ENCODE measurements around the gene RCVRN. TPM values are rescaled to one million over a fixed set of nuclear protein-coding genes. Genes with fewer than 3 reads are reported as not detected.

The RCVRN gene
- not detected in 2 replicates for total RNA-seq (2014; rRNA removed; shearing (Covaris generic))

DNA sequence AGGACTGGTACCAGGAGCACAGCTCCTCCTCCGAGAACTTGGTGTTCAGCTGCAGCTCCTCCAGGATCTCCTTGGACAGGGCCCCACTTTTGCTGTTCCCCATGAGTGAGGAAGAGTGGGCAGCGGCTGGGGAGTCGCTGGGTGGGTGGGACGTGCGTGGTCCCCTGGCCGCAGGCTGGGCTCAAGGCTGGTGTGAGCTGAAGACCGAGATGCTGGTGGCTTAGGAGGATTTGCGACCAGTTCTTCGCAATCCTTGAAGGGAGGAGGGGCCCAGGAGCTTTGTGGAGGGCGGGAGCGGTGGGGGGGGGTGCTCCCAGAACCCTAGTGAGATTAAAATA lies at the start of gene RCVRN:
Gene RCVRN, minus strand, starts transcription at position 194 of the 338 bp plus-strand sequence. Its CDS starts 91 bp downstream, at position 103.
- DNase-seq (ENCODE audit: low spot score), result no peak

DNA sequence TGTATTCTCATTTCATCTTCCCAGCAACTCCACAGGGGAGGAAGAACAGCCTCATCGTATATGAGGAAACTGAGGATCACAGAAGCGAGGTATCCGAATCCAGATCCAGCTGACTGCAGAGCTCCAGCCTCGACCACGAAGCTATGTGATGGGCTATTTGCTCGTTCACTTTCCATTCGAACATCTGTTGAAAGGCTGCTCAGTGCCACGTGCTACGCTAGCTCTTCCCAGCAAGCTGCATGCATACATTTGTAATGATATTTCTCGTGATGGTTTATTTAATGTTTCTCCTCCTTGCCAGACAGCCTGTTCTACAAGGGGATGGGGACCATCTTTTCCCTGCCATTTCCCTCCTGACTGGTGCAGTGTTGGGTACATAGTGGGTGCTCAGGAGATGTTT lies 48.4 kb upstream of the RCVRN start:
- no peak for DNase-seq (ENCODE audit: low spot score)

DNA sequence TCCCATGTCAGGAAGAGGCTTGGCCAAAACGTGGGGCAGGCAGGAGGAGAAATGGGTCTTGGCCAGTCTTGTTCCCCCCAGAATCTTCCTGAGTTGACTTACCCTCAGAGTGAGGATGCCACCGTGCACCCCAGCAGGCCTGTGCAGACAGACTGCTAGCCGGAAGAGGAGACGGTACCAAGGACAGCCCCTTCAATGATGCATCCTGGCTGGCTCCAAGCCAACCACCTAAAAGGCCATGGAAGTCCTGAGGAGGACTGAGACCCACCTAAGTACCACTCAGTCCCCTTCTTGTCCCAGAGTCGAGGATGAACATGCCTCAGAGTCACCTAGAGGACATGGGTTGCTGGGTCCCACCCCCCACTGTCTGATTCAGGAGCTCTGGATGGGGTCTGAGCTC lies 46.7 kb upstream of the RCVRN start:
- DNase-seq (ENCODE audit: low spot score), result no peak

DNA sequence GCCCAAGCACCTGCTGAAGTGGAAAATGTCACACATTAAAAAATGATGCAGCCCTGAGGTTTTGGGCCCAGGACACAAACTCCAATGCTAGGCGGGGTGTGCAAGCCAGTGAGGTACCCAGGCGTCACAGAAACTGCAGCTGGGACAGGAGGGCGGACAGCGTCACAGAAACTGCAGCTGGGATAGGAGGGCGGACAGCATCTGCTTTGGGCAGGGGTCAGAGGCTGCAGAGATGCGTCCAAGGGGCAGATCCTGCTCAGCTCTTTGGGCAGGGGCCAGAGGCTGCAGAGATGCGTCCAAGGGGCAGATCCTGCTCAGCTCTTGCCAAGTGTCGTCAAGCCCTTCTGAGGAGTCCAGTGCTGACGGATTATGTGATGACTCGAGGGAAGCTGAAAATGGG lies 43.9 kb upstream of the RCVRN start:
- no peak for DNase-seq (ENCODE audit: low spot score)

DNA sequence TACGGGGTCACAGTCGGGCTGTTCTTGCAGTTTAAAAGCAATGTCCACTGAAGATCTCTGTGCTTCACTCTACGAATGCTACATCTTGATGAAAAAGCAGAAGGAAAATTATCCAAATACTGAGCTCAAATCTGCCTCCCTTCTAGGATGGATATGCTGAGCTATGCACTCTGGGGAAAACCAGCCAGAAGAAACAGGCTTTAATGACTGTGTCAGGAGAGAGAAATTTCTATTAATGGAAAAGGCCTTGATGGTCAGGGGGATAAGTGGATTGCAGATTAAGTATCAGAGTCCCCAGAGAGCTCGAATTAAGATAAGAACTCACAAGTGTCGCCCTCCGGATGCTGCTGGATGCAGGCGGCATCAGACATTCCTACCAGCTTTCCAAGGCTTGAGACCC lies 39.6 kb upstream of the RCVRN start:
- no peak for DNase-seq (ENCODE audit: low spot score)

DNA sequence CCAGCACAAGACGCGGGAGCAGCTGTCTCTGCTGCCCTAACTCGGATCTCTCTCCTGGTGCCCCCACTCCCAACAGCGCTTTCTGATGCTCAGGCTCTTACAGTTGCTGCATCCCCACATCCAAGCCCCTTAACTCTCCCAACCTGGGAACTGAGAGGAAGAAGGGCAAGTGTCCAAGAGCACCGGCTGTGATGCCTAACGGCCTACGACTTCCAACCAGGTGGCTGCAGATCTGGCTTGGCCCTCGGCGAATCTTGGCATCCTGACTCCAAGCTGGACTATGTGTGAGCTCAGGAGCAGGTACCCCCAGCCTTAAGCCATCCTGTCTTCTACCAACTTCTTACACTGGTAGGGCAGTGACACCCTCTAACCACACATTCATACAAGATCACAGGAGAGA lies 38.3 kb upstream of the RCVRN start:
- no peak for DNase-seq (ENCODE audit: low spot score)

GRCh38 chr17:9942885-9943284 lies 37.8 kb upstream of the RCVRN start:
- no peak for DNase-seq (ENCODE audit: low spot score)

DNA sequence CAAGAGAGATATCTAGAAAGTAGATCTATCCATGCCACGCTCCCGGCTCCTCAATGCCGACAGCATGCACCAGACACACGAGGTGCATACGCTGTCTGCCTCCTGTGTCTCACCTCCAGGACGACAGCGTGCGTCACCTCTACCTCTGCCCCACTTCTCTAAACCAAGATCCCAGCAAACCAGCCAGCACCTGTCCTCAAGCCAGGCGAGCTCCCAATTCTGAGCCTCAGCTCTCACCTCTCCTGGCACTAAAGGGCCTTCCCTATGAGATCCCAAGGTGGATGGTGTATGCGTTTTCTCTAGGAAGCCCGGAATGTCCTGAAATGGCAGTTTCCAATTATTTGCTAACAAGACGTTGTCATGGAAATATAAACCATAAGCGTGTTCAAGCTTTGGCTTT lies 36.2 kb upstream of the RCVRN start:
- DNase-seq (ENCODE audit: low spot score), result no peak

- no peak for DNase-seq (ENCODE audit: low spot score)
Measured at GRCh38 chr17:9940841-9941240, 35.8 kb upstream of the RCVRN start.

GRCh38 chr17:9938764-9939163 lies 33.7 kb upstream of the RCVRN start:
- no peak for DNase-seq (ENCODE audit: low spot score)

DNA sequence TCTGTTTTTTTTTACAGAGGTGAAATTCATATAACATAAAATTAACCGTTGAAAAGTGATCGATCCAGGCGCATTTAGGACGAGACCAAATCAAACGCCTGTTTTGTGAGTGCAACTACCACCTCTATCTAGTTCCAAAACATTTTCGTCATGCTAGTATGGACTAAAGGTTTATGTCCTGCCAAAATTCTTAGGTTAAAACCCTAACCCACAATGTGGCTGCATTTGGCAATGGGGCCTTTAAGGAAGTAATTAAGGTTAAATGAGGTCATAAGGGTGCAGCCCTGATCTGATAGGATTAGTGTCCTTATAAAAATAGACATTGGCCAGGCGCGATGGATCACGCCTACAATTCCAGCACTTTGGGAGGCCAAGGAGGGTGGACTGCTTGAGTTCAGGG lies 32.8 kb upstream of the RCVRN start:
- DNase-seq (ENCODE audit: low spot score), result no peak

DNA sequence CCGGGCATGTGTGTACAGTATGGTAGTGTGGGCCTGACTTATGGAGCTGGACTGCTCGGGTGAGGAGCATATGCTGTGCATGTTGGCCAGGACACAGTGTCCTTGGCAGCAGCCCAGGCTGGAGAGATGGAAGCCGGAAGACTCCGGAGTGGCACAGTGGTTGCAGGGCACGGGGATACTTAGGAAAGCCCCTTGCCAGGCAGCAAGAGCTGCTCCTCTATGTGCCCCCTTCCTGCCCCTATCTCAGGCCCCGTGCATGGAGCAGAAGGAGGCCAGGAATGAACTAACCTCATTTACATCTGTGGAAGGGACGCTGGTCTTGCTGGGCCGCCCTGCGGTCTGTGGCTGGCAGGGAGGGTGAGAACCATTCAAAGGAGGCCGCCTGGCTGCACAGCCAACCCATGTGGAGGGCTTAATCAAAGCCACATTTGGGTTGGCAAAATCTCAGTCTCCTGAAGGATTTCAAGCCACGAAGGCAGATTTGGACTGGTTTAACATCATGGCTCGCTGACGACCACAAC lies 32.2 kb upstream of the RCVRN start:
- DNase-seq (ENCODE audit: low spot score), result no peak

DNA sequence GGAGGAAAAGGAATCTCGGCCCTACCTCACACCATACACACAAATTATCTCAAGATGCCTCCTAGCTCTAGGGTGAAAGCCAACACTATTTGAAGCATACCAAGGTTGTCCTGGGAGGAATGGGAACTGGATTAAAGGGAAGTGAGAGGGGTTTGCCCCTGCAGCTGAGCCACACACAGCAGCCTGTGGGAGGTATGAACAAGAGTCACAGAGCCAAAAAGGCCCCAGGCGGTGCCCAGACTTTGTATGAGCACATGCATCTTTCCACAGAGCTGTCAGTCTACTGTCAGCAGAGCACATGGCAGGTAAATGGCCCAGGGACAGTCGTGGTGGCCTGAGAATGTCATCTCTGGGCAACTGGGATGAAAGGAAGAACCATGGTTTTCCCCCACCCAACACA lies 31.0 kb upstream of the RCVRN start:
- DNase-seq (ENCODE audit: low spot score), result no peak

GRCh38 chr17:9935408-9935807 lies 30.3 kb upstream of the RCVRN start:
- DNase-seq (ENCODE audit: low spot score), result no peak

- DNase-seq (ENCODE audit: low spot score), result no peak
Measured at GRCh38 chr17:9934331-9934730, 29.3 kb upstream of the RCVRN start.

DNA sequence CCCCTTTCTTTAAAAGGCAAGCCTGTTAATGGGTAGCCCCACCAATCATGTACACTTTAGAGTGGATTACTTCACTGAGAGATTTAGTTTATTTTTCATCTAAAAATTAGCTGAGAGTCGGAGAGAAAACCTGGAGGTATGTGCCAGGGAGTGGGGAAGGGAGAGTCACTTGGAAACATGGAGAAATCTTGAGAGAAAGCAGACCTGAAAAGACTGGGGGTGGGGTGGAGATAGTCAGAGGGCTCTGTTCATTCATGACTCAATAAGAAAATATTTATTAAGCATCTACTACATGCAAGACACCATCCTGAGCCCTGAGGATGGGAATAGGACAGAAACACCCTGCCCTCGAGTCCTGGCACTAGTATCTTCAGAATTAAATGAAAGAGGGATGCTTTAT lies 27.4 kb upstream of the RCVRN start:
- no peak for DNase-seq (ENCODE audit: low spot score)

DNA sequence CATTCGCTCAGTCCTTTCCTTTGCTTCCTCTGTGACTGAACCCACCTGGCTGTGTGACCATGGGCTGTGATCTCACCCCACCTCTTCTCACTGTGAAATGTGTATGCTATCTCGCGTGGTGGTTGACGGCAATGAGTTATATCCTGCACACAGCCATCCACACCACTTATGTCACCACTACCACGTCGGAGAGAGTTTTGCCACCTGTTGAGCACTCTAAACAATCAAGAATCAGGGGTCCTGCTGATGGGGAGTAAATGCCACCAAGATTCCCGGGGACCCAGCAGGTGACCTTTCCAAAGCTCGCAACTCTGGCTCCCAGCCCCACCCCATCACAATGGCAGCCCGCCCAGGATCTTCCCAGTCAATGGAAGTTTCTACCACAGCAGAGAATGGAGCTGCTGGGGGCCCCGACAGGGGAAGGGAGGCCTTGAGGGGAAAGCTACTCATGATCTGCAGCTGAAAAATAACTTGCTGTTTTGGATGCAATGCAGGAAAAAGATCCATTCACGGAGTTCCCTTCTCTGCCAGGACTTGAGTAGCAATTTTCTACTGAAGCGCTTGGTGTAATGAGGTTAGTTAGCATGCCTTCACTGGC lies 26.2 kb upstream of the RCVRN start:
- no peak for DNase-seq (ENCODE audit: low spot score)

- DNase-seq (ENCODE audit: low spot score), result no peak
Measured at GRCh38 chr17:9929871-9930270, 24.8 kb upstream of the RCVRN start.

GRCh38 chr17:9928601-9929333 lies 23.7 kb upstream of the RCVRN start:
- peak; percentile 81 for DNase-seq (ENCODE audit: low spot score)

GRCh38 chr17:9926150-9926804 lies 21.2 kb upstream of the RCVRN start:
- DNase-seq (ENCODE audit: low spot score), result no peak

- DNase-seq (ENCODE audit: low spot score), result no peak
Measured at GRCh38 chr17:9925457-9925856, 20.4 kb upstream of the RCVRN start.

DNA sequence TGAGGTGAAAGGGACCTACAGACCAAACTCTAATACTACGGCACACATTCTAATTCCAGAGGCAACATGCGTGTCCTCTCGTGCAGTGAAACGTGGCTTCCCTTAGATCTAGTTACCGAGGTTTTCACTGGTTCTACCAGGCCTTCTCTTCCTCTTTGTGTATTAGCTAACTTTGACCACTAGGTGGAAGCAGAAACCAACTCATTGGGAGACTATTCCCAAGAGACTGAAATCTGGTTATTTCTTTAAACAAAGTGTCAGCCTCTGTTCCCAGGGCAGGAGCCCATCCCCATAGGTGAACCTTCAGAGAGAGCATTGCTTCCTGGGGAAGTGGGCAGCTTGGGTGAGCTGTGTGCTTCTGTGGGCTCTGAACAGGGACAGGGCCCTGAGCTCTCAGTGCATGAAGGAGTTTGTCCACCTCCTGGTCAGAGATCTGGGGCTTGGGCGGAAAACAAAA lies 19.7 kb upstream of the RCVRN start:
- DNase-seq (ENCODE audit: low spot score), result peak; percentile 71
